Choroid plexus epithelial cell (primary cell): ENCODE results near the gene HOXD4.

Experiments
- DNase-seq: peaks from one replicate; pipeline ENCODE4 v3.0.0-alpha.2; 2010; ENCODE audit warnings: low read depth
- H3K4me3 ChIP-seq: 2 replicates; pipeline ENCODE4 v1.5.1; 2011; ENCODE audit warnings: low read depth, mild to moderate bottlenecking, control low read depth, low read length, moderate library complexity
- CTCF ChIP-seq: conservative IDR thresholded peaks from 2 replicates; pipeline ENCODE4 v1.5.1; 2011; ENCODE audit warnings: low read depth, mild to moderate bottlenecking, control low read depth, inconsistent platforms, low read length, moderate library complexity

Gene HOXD4

GRCh38 chr2:176129813-176130146 lies 21.6 kb upstream of the HOXD4 start:
- no peak overlapping the region for H3K4me3 ChIP-seq

GRCh38 chr2:176130147-176130956 lies 21.0 kb upstream of the HOXD4 start:
- H3K4me3 ChIP-seq: no peak overlapping the region
- TF ChIP-seq CTCF: no peak
- DNase-seq: no peak

More at GRCh38 chr2:176129813-176130146, 21.6 kb upstream of the HOXD4 start:
- TF ChIP-seq CTCF: no peak
- DNase-seq: no peak

- no peak for DNase-seq
- H3K4me3 ChIP-seq: no peak overlapping the region
- TF ChIP-seq CTCF: no peak
Observed at GRCh38 chr2:176130957-176131847, 20.1 kb upstream of the HOXD4 start.

- no peak overlapping the region for H3K4me3 ChIP-seq
- no peak for TF ChIP-seq CTCF
- DNase-seq: no peak
Observed at GRCh38 chr2:176131848-176132158, 19.5 kb upstream of the HOXD4 start.

- DNase-seq: peak; percentile 18
- H3K4me3 ChIP-seq: peak overlapping the region; percentile 30
- no peak for TF ChIP-seq CTCF
Observed at GRCh38 chr2:176132205-176133171, 18.9 kb upstream of the HOXD4 start.

GRCh38 chr2:176133389-176133788 lies 18.0 kb upstream of the HOXD4 start:
- no peak for TF ChIP-seq CTCF
- no peak overlapping the region for H3K4me3 ChIP-seq
- DNase-seq: no peak
